GM19438 (cell line): Measurements from ENCODE around the gene BMP5.
A peak's percentile ranks its signal among the peaks of the same experiment; 100 is the strongest.

Experiments
- ATAC-seq: cut with Tn5 transposase; IDR thresholded peaks from one replicate; pipeline ENCODE4 v1.9.1; 2021; ENCODE audit warnings: low read depth; ENCODE audit not compliant: unreplicated experiment

The BMP5 gene

GRCh38 chr6:55874316-55874715 lies 1.1 kb downstream of the BMP5 start:
- ATAC-seq = no peak

GRCh38 chr6:55872866-55873265 lies 2.5 kb downstream of the BMP5 start:
- no peak for ATAC-seq

GRCh38 chr6:55870181-55870813 lies 5.1 kb downstream of the BMP5 start:
- ATAC-seq = no peak

DNA sequence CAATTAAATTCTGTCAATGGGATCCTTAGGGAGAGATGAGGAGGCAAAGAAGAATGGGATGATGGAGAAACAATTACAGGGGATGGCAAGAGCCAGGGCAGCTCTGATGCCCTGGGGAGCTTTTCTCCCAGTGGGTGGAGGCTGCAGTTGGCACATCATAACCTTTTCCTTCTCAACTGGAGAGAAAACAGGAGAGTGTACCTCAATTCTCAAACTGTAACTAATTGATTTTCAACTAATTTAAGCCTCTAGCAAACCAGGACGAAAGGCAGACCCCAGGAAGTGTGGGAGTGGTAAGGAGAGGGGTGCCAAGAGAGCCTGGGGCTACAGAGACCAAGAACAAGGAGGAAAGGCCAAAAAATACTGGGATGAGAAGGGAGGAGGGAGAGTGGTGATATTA lies 5.7 kb downstream of the BMP5 start:
- no peak for ATAC-seq

DNA sequence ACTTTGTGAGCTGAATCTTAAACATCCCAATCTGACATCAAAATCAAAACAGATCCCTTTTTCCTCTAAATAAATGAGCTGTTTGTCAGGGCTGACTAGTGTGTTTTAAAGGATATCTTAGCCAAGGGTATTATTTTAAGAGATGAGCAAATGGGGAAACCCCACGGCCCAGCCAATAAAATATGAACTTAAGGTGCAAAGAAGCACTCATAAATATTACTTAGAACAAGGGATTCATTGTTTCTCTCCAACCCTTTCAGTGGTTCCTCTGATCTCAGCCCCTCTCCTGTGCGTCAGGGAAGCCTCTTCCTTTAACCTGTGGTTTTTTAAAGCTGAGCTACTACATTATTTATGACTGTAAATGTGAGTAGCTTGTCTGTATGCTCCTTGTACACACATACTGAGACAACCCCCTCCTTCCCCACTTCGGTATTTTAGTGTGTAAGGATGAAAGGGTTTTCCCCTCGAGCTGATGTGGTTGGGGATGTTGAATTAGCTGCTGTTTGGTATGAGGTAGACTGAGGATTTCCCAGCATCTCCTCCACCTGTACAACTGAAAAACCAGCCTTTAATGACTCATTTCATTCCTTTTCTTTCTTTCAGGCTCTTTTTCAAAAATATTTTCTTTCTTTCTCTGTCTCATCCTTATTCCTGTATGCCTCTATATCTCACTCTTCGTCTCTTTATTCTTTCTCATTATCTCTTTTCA lies 6.5 kb downstream of the BMP5 start:
- ATAC-seq = peak; percentile 78

DNA sequence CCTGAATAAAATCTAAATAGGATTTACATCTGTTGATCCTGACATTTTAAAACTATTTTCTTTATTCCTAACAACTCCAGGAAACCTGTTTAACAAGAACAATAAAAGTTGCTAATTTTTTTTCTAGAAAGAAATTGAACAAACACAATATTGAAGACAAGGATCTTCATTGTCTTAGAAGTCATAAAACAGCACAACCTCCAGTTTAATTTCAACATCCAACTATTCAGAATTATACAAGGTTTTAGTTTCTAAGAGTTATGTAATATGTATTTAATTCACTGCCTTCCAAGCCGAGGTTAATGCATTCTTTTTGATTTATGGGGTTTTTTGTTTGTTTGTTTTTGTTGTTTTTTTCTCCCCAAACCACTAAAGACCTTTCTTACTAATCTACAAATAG lies 7.2 kb downstream of the BMP5 start:
- no peak for ATAC-seq

GRCh38 chr6:55866128-55866527 lies 9.3 kb downstream of the BMP5 start:
- ATAC-seq = no peak

DNA sequence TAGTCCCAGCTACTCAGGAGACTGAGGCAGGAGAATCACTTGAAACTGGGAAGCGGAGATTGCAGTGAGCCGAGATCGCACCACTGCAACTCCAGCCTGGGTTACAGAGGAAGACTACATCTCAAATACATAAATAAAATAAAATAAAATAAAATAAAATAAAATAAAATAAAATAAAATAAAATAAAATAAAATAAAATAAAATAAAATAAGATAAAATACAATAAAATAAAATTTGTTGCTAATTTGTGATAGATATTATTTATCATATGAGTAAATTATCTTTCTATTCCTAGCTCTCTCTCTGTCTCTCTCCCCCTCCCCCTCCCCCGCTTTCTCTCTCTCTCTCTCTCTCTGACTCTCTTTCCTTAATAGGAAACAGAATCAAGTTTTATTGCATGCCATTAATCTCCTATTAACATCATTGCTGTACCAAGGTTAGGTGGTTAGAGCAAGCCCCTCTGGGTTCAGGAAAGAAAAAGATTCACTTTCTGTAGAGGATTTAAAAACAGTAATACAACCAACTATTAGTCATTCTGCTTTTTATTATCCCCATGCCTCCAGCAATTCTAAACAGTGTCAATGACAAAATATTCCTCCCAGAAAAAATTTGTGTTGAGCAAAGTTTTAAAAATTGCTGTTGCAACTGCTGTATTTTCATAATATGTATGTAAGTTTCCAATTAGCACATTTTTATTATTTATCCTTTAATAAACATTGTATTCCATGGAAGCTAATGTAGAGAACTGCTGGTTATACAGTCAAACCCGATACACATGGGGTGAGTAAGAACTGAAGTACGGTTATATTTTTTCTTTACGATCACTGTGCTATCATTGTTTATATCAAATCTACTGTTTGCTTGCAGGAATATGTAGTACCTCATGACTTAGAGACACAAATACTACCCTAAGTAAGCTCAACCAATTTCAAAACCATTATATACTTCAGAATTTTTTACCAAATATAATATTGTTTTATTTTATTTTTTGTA lies 22.1 kb downstream of the BMP5 start:
- no peak for ATAC-seq

DNA sequence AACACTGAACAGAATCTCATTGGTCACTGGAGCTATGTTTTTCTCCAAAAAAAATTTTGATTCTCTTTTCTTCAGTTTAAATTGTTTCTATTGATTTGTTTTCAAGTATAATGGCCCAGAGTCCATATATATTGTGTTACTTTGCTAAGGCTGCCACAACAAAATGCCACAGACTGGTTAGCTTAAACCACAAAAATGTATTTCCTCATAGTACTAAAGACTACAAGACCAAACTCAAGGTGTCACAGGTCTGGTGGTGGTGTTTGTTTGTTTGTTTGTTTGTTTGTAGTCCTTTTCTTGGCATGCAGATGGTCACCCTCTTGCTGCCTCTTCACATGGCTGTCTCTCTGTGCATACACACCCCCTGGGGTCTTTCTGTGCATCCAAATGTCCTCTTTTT lies 34.0 kb downstream of the BMP5 start:
- ATAC-seq = no peak

- ATAC-seq = no peak
Observed at GRCh38 chr6:55839080-55839479, 36.3 kb downstream of the BMP5 start.

- ATAC-seq = no peak
Observed at GRCh38 chr6:55836945-55837344, 38.4 kb downstream of the BMP5 start.

DNA sequence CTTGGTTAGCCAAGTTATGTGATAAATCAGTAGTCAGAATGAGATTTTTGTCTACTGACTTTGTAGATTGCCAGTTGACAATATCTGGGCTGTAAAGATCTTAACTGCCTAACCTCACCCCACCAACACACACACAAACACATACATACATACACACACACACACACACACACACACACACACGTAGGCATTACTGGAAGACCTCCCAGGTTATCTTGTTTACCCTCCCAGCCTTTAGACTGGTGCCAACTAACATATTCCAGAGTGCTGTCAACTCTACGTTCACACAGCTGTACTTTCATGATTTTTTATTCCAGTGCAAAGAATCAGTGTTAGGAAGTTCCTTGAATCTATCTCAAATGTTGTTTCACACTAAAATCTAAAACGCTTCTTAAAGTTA lies 38.9 kb downstream of the BMP5 start:
- no peak for ATAC-seq

DNA sequence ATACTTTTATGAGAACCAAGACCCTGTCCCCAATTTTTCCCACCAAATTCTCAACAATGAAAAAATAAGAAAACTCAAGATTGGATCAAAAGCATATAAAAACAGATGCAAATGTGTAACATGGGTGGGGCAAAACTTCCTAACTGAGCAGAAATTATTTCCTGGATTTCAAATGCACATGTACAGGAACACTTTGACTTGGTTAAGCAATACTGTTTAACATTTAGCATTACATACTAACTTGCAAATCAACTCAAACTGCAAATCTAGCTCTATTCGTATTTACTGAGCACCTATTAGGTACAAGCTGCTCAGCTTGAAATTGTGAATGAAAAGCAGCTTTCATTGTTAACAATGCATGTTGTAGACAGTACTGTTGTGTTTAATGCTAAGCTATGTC lies 40.2 kb downstream of the BMP5 start:
- ATAC-seq = no peak

DNA sequence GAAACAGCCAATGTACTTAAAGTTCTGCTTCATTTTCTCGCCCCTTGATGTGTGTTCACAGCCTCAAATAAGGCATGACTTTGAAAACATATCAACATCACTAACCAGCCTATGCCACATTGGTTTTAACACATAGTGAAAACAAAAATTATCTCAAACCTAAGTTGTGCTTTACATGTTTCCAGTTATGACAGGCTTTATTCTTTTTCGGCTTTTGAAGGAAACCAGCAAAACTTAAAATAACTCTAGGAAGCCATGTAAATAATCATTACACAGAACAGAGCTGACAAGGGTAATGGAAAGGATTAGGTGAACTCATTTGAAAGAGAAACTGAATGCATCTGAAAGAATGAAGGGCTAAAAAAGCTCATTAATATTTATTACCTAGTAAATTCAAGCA lies 42.1 kb downstream of the BMP5 start:
- no peak for ATAC-seq

DNA sequence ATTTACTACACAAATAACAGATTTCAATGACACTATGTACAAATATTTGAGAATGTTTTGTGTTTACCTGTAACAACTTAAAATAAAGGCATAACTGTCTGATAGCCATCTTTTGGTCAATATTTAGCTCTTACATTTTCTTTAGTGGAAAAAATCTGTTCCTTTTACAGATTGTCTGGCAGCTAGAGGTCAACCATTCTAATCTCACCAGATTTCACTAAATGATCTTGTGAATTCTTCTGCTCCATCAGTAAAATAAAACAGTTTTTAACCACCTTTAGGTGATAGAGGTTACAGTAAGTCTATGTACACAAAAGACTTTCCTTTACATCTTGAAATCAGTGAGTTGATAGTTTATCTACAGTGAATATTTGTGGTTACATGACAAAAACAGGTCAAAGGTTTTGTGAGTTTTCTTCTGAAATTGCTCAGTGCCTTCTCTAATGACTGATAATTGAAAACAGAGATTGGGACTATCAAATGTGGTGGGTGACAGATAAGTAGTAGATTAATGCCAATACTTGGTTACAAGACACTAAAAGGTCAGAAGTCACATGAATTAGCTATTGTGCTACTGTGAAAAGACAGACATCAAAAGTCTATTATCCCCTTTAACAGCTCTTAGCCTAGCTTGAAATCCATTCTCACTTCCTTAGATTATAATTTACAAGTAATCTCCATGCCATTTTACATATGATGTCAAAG lies 47.4 kb downstream of the BMP5 start:
- no peak for ATAC-seq

DNA sequence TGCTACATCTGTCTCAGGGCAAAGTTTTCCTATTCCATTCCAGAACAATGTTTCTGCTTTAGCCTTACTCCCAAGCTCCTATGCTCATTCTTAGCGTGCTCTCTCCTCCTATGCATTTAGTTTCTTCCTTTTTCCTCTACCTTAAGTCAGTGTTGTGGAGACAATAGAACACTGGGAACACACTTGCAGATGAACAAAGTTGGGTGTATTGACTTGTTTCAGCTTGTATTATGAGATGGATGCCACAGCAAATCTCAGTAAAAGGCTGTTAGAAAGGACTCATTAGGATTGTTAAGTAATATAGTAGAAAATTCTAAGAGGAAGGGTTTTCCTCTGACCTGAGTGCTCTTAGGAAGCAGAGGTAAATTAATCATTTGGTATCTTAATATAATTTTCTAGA lies 48.4 kb downstream of the BMP5 start:
- no peak for ATAC-seq

DNA sequence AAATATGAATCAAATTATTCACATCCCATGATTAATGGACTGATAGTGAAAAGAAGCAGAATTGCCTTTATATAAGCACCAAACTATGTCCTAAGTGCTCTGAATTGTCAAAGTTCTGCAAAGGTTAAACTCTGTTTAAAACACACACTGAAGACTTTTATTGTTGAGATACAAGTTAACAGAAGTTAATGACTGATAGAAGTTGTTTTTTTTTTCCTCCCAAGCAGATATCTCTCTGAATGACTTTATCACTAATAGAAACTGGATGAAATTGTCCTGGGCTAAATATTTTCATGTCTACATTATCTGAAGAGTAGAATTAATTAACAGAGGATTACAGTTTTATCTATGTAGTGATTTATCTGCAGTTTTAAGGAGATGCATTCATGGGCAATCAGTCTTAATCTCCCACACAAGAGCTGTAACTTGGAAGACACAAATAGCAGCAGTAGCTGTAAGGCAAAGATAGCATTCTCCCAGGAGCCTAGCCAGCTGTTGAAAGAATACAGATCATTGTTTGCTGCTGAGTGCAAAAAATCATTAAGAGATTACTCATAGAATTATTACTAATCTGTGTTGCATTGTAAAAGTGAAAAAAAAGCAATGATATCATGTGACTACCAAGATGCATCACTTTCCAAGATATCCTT lies 49.9 kb downstream of the BMP5 start:
- ATAC-seq = no peak

DNA sequence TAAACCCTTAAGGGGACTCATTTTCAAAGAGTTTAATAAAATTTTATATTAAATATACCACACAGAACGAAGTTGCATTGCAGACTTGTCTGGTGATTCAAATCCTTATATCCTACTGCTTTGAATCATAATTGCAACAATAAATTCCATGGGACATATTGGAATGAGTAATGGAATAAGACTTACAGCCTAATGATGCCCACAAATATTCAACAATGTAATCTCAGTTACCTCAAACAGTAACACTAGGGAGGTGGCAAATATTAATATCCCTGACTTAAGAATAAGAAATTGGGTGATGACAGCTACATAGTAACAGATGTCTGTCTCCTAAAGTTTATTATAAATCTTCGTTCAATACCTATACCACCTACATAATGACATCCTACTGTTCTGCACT lies 52.6 kb downstream of the BMP5 start:
- no peak for ATAC-seq

GRCh38 chr6:55822005-55822404 lies 53.4 kb downstream of the BMP5 start:
- ATAC-seq = no peak

GRCh38 chr6:55820696-55821095 lies 54.7 kb downstream of the BMP5 start:
- ATAC-seq = no peak
